ENCODE measurements around the gene PLA2G4D. TPM values are rescaled to one million over a fixed set of nuclear protein-coding genes. Genes with fewer than 3 reads are reported as not detected.

Gene PLA2G4D
- total and polyA plus RNA-seq, 10 of the 15 experiments (the other 5 are each of a cell fraction or from before 2014, with no cell fraction given): 0.03 TPM; not detected in 9

DNA sequence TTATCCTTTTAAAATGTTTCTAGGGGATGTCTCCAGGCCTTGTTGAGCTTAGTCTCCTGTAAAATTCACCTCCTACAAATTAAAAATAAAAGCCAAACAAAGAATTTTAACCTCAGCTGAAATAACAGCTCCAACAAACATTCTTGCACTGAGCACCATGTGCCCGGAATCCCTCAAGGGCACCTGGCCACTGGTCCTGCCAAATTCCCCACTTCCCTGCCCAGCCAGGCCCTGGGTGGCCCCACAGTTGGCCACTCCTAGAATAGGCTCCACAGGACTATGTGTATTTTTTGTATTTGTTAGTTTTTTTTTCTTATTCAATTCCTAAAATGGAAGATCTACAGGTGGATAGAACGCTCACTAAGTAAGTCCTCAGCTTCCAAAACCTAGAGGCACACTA is 40.4 kb downstream of the PLA2G4D start:
- Histone ChIP-seq H3K4me1 (ENCODE audit: control insufficient read depth, insufficient read depth, low read length) (peaks cover 4% of the 10 kb centered on the region; the same call in 1 of the 2 replicates), H3K4me2 (ENCODE audit: control insufficient read depth, insufficient read depth) (no peak overlapping the region), H3K4me3 (no peak overlapping the region), H3K36me3 (ENCODE audit: control insufficient read depth in 2 of 2, insufficient read depth in 2 of 2, low read length in 1 of 2) (no peaks in the 10 kb centered on the region), H3K9me3 (replicated peaks; ENCODE audit: control insufficient read depth, insufficient read depth, low read length) (no peaks in the 10 kb centered on the region), H3K9ac (ENCODE audit: control insufficient read depth, insufficient read depth, low read length) (no peak overlapping the region), H3K27ac (ENCODE audit: control insufficient read depth, insufficient read depth) (no peak overlapping the region), H4K20me1 (ENCODE audit: control insufficient read depth, insufficient read depth) (no peaks in the 10 kb centered on the region; the same call in 1 of the 2 replicates), H2AFZ (ENCODE audit: control insufficient read depth, low read depth, low read length) (no peak overlapping the region), H3K27me3 (replicated peaks in 1 of 2; ENCODE audit: control insufficient read depth in 2 of 2, insufficient read depth in 2 of 2, low read length in 1 of 2) (peaks cover 0 to 4% of the 10 kb centered on the region in 2 experiments; a peak in 2 of 4 replicates), H3K79me2 (ENCODE audit: control insufficient read depth, insufficient read depth, low read length) (no peaks in the 10 kb centered on the region)
- in situ Hi-C loops (cut with MboI): no loop called here
- DNase-seq (ENCODE audit: low read depth, low spot score) (no peak), ATAC-seq (no peak), FAIRE-seq (no peak)
- intact Hi-C loops (cut with micrococcal nuclease; ENCODE audit: unreplicated experiment): no loop called here
- no peak for TF ChIP-seq ZBED1 (IDR thresholded peaks at IDR 0.05; ENCODE audit: borderline replicate concordance)
- no peak for TF ChIP-seq ZNF207 (IDR thresholded peaks at IDR 0.05; ENCODE audit: borderline replicate concordance)
- no peak for TF ChIP-seq CREB1 (IDR thresholded peaks at IDR 0.05; ENCODE audit: low read depth)
- RAD21 ChIA-PET (ENCODE audit: unreplicated experiment): interaction anchor here (1.0 to 3.8 kb wide), 2 partner anchors 64 to 65 kb away, joined by 6 to 38 read pairs; no protein-coding TSS in a partner anchor
- POLR2A ChIA-PET: no interaction called here
- 18% methylated on average over 2 of the region's 2 CpGs for WGBS (ENCODE audit: insufficient coverage, insufficient replicate concordance, low lambda C conversion rate, missing lambda C conversion rate)
- no TSS peak for BruUV-seq (replicated peaks)
- CTCF ChIA-PET: interaction anchor here (0.6 to 6.7 kb wide), 4 partner anchors 31 to 80 kb away, joined by 3 to 137 read pairs (median 3); no protein-coding TSS in a partner anchor
- SMC1A ChIA-PET (ENCODE audit: uncharacterized antibody, unreplicated experiment): interaction anchor here (0.6 to 6.3 kb wide), 6 partner anchors 17 to 64 kb away, joined by 3 to 49 read pairs (median 4); no protein-coding TSS in a partner anchor

DNA sequence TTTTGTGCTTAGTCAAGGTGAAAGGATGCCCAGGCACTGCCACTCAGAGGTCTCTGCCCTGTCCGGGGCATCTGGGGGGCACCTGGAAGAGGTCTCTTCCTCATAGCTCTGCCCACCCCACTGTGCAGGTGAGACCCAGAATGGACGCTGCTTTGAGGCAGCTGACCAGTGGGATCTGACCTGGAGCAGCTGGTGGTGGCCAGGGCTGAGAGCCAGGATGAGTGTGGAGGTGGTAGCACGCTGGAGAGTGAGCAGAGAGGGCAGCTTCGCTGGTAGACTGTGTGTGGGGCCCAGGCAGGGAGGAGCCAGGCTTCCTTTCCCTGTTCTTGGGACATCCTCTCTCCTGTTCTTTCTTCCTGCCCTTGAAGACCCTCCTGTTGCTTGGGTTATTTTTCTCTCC is 41.4 kb downstream of the PLA2G4D start:
- in situ Hi-C loops (cut with MboI): no loop called here
- FAIRE-seq: no peak
- Histone ChIP-seq H3K27ac (ENCODE audit: control insufficient read depth, insufficient read depth) (no peak overlapping the region), H3K4me2 (ENCODE audit: control insufficient read depth, insufficient read depth) (no peak overlapping the region), H3K4me1 (ENCODE audit: control insufficient read depth, insufficient read depth, low read length) (peaks cover 4% of the 10 kb centered on the region; the same call in 1 of the 2 replicates), H3K27me3 (replicated peaks in 1 of 2; ENCODE audit: control insufficient read depth in 2 of 2, insufficient read depth in 2 of 2, low read length in 1 of 2) (peaks cover 0 to 4% of the 10 kb centered on the region in 2 experiments; a peak in 2 of 4 replicates), H4K20me1 (ENCODE audit: control insufficient read depth, insufficient read depth) (no peaks in the 10 kb centered on the region; the same call in 1 of the 2 replicates), H3K9me3 (replicated peaks; ENCODE audit: control insufficient read depth, insufficient read depth, low read length) (no peaks in the 10 kb centered on the region), H3K36me3 (ENCODE audit: control insufficient read depth in 2 of 2, insufficient read depth in 2 of 2, low read length in 1 of 2) (no peaks in the 10 kb centered on the region), H3K9ac (ENCODE audit: control insufficient read depth, insufficient read depth, low read length) (no peak overlapping the region), H3K4me3 (no peak overlapping the region), H2AFZ (ENCODE audit: control insufficient read depth, low read depth, low read length) (no peak overlapping the region), H3K79me2 (ENCODE audit: control insufficient read depth, insufficient read depth, low read length) (no peaks in the 10 kb centered on the region)
- ChIA-PET CTCF (interaction anchor here (0.7 to 6.7 kb wide), 5 partner anchors 8 to 260 kb away, joined by 3 to 137 read pairs (median 4); no protein-coding TSS in a partner anchor), SMC1A (ENCODE audit: uncharacterized antibody, unreplicated experiment) (interaction anchor here (0.7 to 6.3 kb wide), 4 partner anchors 16 to 252 kb away, joined by 3 to 49 read pairs (median 4); no protein-coding TSS in a partner anchor), RAD21 (ENCODE audit: unreplicated experiment) (interaction anchor here (1.0 kb wide), 1 partner anchor 63 kb away, joined by 6 read pairs; no protein-coding TSS in a partner anchor), POLR2A (interaction anchor here (0.7 kb wide), 1 partner anchor 39 kb away, joined by 5 read pairs; no protein-coding TSS in a partner anchor)
- DNase-seq (ENCODE audit: low read depth, low spot score): no peak
- BruUV-seq (replicated peaks): no TSS peak
- intact Hi-C loops (cut with micrococcal nuclease; ENCODE audit: unreplicated experiment): no loop called here
- ATAC-seq: no peak
- whole genome bisulfite sequencing (ENCODE audit: insufficient coverage, insufficient replicate concordance, low lambda C conversion rate, missing lambda C conversion rate): 43% methylated on average over 4 of the region's 4 CpGs
- TF ChIP-seq RAD21 (IDR thresholded peaks at IDR 0.05; ENCODE audit: insufficient read depth, low read depth, low read length) (no peak), MEF2B (IDR thresholded peaks at IDR 0.05; ENCODE audit: partially characterized antibody, poor library complexity, severe bottlenecking) (no peak), TARDBP (IDR thresholded peaks at IDR 0.05; ENCODE audit: borderline replicate concordance) (no peak), SP1 (IDR thresholded peaks at IDR 0.05; ENCODE audit: low read depth, low read length) (no peak), IKZF1 (conservative IDR thresholded peaks at IDR 0.05) (no peak)
- TF ChIP-seq, protein P1, sequence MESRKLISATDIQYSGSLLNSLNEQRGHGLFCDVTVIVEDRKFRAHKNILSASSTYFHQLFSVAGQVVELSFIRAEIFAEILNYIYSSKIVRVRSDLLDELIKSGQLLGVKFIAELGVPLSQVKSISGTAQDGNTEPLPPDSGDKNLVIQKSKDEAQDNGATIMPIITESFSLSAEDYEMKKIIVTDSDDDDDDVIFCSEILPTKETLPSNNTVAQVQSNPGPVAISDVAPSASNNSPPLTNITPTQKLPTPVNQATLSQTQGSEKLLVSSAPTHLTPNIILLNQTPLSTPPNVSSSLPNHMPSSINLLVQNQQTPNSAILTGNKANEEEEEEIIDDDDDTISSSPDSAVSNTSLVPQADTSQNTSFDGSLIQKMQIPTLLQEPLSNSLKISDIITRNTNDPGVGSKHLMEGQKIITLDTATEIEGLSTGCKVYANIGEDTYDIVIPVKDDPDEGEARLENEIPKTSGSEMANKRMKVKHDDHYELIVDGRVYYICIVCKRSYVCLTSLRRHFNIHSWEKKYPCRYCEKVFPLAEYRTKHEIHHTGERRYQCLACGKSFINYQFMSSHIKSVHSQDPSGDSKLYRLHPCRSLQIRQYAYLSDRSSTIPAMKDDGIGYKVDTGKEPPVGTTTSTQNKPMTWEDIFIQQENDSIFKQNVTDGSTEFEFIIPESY (IDR thresholded peaks at IDR 0.05): no peak
- TF ChIP-seq, protein P2, sequence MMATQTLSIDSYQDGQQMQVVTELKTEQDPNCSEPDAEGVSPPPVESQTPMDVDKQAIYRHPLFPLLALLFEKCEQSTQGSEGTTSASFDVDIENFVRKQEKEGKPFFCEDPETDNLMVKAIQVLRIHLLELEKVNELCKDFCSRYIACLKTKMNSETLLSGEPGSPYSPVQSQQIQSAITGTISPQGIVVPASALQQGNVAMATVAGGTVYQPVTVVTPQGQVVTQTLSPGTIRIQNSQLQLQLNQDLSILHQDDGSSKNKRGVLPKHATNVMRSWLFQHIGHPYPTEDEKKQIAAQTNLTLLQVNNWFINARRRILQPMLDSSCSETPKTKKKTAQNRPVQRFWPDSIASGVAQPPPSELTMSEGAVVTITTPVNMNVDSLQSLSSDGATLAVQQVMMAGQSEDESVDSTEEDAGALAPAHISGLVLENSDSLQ (IDR thresholded peaks at IDR 0.05): no peak

Data from GM12878 (cell line).